ENCODE data around the gene RXRG.

Gene RXRG

GRCh38 chr1:165444897-165445370 is at the start of gene RXRG:
Gene RXRG (minus strand): TSS chr1:165445126. CDS start chr1:165444893, 233 bp downstream.
- no peaks in the 10 kb centered on the region for H3K9me3 Mint-ChIP-seq (ENCODE audit: low read depth)
- peaks cover 21% of the 10 kb centered on the region for H3K27me3 Mint-ChIP-seq
- H3K4me1 Mint-ChIP-seq (ENCODE audit: low read depth) = no peaks in the 10 kb centered on the region
- peaks cover 3% of the 10 kb centered on the region for H3K36me3 Mint-ChIP-seq
- H3K4me3 Mint-ChIP-seq = no peak within 1 kb of the TSS
- H3K27ac Mint-ChIP-seq = no peak within 1 kb of the TSS

- Mint-ChIP-seq H3K9me3 (ENCODE audit: low read depth) (no peaks in the 10 kb centered on the region), H3K4me3 (no peak overlapping the region), H3K4me1 (ENCODE audit: low read depth) (no peaks in the 10 kb centered on the region), H3K27me3 (peaks cover 8% of the 10 kb centered on the region), H3K27ac (no peak overlapping the region), H3K36me3 (no peaks in the 10 kb centered on the region)
Measured at GRCh38 chr1:165492845-165493373, 48.0 kb upstream of the RXRG start.

GRCh38 chr1:165490175-165490574 is 45.2 kb upstream of the RXRG start:
- no peak overlapping the region for H3K4me3 Mint-ChIP-seq
- peaks cover 10% of the 10 kb centered on the region for H3K27me3 Mint-ChIP-seq
- no peak overlapping the region for H3K27ac Mint-ChIP-seq
- no peaks in the 10 kb centered on the region for H3K4me1 Mint-ChIP-seq (ENCODE audit: low read depth)
- no peaks in the 10 kb centered on the region for H3K9me3 Mint-ChIP-seq (ENCODE audit: low read depth)
- no peaks in the 10 kb centered on the region for H3K36me3 Mint-ChIP-seq

GRCh38 chr1:165487921-165488320 is 43.0 kb upstream of the RXRG start:
- H3K4me1 Mint-ChIP-seq (ENCODE audit: low read depth) = no peaks in the 10 kb centered on the region
- no peaks in the 10 kb centered on the region for H3K36me3 Mint-ChIP-seq
- no peaks in the 10 kb centered on the region for H3K9me3 Mint-ChIP-seq (ENCODE audit: low read depth)
- H3K27ac Mint-ChIP-seq = no peak overlapping the region
- H3K27me3 Mint-ChIP-seq = peaks cover 6% of the 10 kb centered on the region
- H3K4me3 Mint-ChIP-seq = no peak overlapping the region

- Mint-ChIP-seq H3K9me3 (ENCODE audit: low read depth) (no peaks in the 10 kb centered on the region), H3K4me1 (ENCODE audit: low read depth) (peaks cover 3% of the 10 kb centered on the region), H3K27me3 (peaks cover 6% of the 10 kb centered on the region), H3K27ac (no peak overlapping the region), H3K4me3 (no peak overlapping the region), H3K36me3 (no peaks in the 10 kb centered on the region)
Measured at GRCh38 chr1:165486663-165487062, 41.7 kb upstream of the RXRG start.

DNA sequence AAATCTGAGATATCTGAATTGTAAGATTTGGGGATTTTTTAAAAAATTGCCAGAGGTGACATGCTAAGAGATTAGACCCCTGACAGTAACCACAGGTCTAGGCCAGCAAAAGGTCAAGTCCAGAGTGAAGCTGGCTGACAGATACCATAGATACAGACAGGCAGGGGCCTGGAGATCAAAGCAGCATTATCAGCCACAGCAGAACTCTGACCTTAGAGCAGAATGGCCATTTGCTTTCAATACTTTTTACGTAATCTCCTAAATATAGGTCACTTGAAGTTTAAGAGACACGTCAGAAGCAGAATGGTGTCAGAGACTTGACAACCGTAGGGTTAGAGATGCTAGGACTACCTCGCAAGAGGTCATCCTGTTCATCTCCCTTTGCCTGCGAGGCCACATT is 40.8 kb upstream of the RXRG start:
- Mint-ChIP-seq H3K27ac (no peak overlapping the region), H3K4me1 (ENCODE audit: low read depth) (peaks cover 3% of the 10 kb centered on the region), H3K4me3 (no peak overlapping the region), H3K27me3 (peaks cover 6% of the 10 kb centered on the region), H3K36me3 (no peaks in the 10 kb centered on the region), H3K9me3 (ENCODE audit: low read depth) (no peaks in the 10 kb centered on the region)

DNA sequence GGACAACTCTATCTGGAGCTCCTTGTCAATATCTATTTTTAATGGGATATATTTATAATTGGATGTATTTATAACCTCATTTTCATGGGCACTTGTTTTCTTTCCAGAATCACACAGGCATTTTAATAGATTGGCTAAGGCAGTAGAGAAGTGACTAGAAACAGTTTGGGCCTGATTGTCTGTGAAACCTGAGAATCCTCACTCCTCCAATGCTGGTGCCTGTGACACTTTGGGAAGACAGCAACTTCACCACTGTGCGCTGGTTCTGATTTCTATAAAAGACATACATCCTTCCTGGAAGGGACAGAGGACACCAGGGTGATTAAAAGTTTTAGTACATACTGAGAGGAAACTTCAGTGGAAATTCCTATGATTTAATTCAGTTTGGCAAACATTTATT is 39.6 kb upstream of the RXRG start:
- peaks cover 3% of the 10 kb centered on the region for H3K4me1 Mint-ChIP-seq (ENCODE audit: low read depth)
- no peak overlapping the region for H3K4me3 Mint-ChIP-seq
- no peaks in the 10 kb centered on the region for H3K36me3 Mint-ChIP-seq
- H3K9me3 Mint-ChIP-seq (ENCODE audit: low read depth) = no peaks in the 10 kb centered on the region
- peaks cover 8% of the 10 kb centered on the region for H3K27me3 Mint-ChIP-seq
- no peak overlapping the region for H3K27ac Mint-ChIP-seq

DNA sequence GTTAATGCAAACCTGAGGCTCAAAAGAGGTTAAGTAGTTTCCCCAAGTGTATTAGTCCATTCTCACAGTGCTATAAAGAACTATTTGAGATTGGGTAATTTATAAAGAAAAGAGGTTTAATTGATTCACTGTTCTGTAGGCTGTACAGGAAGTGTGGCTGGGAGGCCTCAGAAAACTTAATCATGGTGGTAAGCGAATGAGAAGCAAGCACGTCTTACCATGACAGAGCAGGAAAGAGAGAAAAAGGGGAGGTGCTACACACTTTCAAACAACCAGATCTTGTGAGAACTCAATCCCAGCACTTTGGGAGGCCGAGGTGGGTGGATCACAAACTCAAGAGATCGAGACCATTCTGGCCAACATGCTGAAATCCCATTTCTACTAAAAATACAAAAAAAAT is 38.5 kb upstream of the RXRG start:
- H3K27me3 Mint-ChIP-seq = peaks cover 8% of the 10 kb centered on the region
- no peaks in the 10 kb centered on the region for H3K36me3 Mint-ChIP-seq
- peaks cover 3% of the 10 kb centered on the region for H3K4me1 Mint-ChIP-seq (ENCODE audit: low read depth)
- H3K9me3 Mint-ChIP-seq (ENCODE audit: low read depth) = no peaks in the 10 kb centered on the region
- H3K27ac Mint-ChIP-seq = no peak overlapping the region
- H3K4me3 Mint-ChIP-seq = no peak overlapping the region

DNA sequence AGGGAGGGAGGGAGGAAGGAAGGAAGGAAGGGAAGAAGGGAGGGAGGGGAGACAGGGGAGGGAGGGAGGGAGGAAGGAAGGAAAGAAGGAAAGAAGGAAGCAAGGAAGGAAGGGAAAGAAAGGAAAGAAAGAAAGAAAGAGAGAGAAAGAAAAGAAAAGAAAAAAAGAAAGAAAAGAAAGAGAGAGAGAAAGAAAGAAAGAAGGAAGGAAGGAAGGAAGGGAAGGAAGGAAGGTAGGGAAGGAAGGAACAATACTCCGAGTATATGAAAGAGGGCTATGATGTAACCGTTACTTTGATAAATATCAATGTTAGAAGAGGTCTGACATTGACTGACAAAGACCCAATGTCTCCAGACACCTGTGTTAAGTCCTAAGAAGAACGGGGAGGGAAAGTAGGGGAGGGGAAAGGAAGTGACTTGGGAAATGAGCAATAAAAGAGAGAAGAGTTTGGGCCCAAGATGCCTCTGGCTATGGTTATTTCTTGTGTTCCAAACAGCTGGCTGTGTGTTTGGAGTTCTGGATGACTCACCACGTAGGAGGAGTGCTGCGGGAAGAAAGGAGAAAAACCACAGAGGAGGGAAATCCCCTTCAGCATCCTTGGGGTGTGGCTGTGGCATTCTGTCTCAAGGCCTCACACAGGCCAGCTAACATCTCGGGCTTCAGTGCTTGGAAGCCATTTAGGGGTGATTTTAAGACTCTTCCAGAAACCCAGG is 37.0 kb upstream of the RXRG start:
- H3K27ac Mint-ChIP-seq = no peak overlapping the region
- H3K36me3 Mint-ChIP-seq = no peaks in the 10 kb centered on the region
- H3K9me3 Mint-ChIP-seq (ENCODE audit: low read depth) = peaks cover 4% of the 10 kb centered on the region
- peaks cover 3% of the 10 kb centered on the region for H3K4me1 Mint-ChIP-seq (ENCODE audit: low read depth)
- peaks cover 9% of the 10 kb centered on the region for H3K27me3 Mint-ChIP-seq
- H3K4me3 Mint-ChIP-seq = no peak overlapping the region

- Mint-ChIP-seq H3K4me3 (no peak overlapping the region), H3K36me3 (no peaks in the 10 kb centered on the region), H3K9me3 (ENCODE audit: low read depth) (peaks cover 4% of the 10 kb centered on the region), H3K4me1 (ENCODE audit: low read depth) (no peaks in the 10 kb centered on the region), H3K27ac (no peak overlapping the region), H3K27me3 (peaks cover 12% of the 10 kb centered on the region)
Measured at GRCh38 chr1:165476776-165477175, 31.9 kb upstream of the RXRG start.

GRCh38 chr1:165474196-165474595 is 29.3 kb upstream of the RXRG start:
- no peak overlapping the region for H3K4me3 Mint-ChIP-seq
- no peak overlapping the region for H3K27ac Mint-ChIP-seq
- H3K9me3 Mint-ChIP-seq (ENCODE audit: low read depth) = peaks cover 4% of the 10 kb centered on the region
- H3K27me3 Mint-ChIP-seq = peaks cover 14% of the 10 kb centered on the region
- no peaks in the 10 kb centered on the region for H3K4me1 Mint-ChIP-seq (ENCODE audit: low read depth)
- H3K36me3 Mint-ChIP-seq = no peaks in the 10 kb centered on the region

DNA sequence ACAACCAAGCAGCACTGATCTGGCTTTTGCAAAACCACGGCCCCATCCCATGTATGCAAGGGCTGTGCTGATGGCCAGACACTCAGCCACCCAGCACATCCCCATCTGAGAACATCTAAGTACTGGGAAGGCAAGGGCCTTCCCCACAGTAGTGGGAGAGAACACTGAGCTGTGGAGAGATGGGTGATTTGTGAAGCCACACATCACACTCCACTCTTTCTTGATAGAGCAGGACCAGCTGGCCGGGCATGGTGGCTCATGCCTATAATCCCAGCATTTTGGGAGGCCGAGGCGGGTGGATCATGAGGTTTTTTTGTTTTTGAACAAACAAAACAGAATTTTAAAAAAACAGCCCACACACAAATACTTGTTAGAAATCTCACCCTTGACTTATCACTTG is 28.2 kb upstream of the RXRG start:
- Mint-ChIP-seq H3K36me3 (no peaks in the 10 kb centered on the region), H3K27me3 (peaks cover 13% of the 10 kb centered on the region), H3K27ac (no peak overlapping the region), H3K4me1 (ENCODE audit: low read depth) (no peaks in the 10 kb centered on the region), H3K4me3 (no peak overlapping the region), H3K9me3 (ENCODE audit: low read depth) (peaks cover 1% of the 10 kb centered on the region)

DNA sequence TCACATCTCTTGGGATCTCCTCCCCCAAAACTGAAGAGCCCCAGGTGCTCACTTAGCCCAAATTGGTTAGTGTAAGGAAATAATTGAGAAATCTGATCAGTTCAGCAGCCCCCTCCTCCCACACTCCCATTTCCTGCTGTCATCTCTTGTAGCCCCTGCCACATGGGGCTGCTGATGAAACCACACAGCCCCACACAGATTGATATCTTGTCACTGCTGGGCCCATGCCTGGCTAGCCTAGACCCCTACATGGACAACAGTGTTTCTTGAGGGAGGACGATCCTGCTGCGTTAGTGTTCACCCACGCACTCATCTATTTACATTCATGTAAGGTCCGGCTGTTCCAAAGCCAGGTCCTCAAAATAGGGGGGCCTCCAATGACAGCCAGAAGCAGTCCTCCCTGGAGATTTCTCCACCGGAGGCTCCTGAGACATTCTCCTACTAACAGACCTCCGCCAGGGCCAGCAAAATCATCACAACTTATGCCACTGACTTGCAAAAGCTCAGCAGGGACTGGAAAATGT is 23.9 kb upstream of the RXRG start:
- H3K27ac Mint-ChIP-seq = no peak overlapping the region
- H3K36me3 Mint-ChIP-seq = no peaks in the 10 kb centered on the region
- no peaks in the 10 kb centered on the region for H3K4me1 Mint-ChIP-seq (ENCODE audit: low read depth)
- H3K27me3 Mint-ChIP-seq = peaks cover 17% of the 10 kb centered on the region
- no peaks in the 10 kb centered on the region for H3K9me3 Mint-ChIP-seq (ENCODE audit: low read depth)
- no peak overlapping the region for H3K4me3 Mint-ChIP-seq

- H3K4me3 Mint-ChIP-seq = no peak overlapping the region
- H3K27ac Mint-ChIP-seq = no peak overlapping the region
- H3K9me3 Mint-ChIP-seq (ENCODE audit: low read depth) = no peaks in the 10 kb centered on the region
- H3K36me3 Mint-ChIP-seq = no peaks in the 10 kb centered on the region
- H3K27me3 Mint-ChIP-seq = peaks cover 17% of the 10 kb centered on the region
- no peaks in the 10 kb centered on the region for H3K4me1 Mint-ChIP-seq (ENCODE audit: low read depth)
Measured at GRCh38 chr1:165468253-165468652, 23.3 kb upstream of the RXRG start.

DNA sequence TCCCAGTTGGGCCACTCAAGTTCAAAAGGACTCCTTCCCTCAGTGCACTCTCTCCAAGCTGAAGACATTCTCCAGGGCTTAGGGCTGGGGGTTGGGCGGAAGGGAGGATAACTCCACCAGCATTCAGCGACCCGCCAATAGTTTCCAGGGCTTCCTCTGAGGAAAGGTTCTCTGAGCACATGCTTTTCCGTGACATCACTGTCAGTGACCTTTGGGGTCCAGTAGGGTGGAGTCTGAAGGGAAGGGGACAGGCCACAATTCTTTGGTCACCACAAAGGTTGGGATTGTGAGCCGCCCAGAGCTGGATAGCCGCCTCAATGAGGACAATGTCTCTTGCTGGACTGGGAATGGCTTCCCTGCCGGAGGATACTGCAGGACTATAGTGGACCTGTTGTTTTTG is 22.8 kb upstream of the RXRG start:
- H3K27ac Mint-ChIP-seq = no peak overlapping the region
- no peaks in the 10 kb centered on the region for H3K4me1 Mint-ChIP-seq (ENCODE audit: low read depth)

GRCh38 chr1:165463978-165464377 is 19.1 kb upstream of the RXRG start:
- H3K4me1 Mint-ChIP-seq (ENCODE audit: low read depth) = no peaks in the 10 kb centered on the region
- no peak overlapping the region for H3K4me3 Mint-ChIP-seq
- no peaks in the 10 kb centered on the region for H3K9me3 Mint-ChIP-seq (ENCODE audit: low read depth)
- H3K27me3 Mint-ChIP-seq = peaks cover 10% of the 10 kb centered on the region
- no peaks in the 10 kb centered on the region for H3K36me3 Mint-ChIP-seq
- no peak overlapping the region for H3K27ac Mint-ChIP-seq

More for the DNA sequence above, 22.8 kb upstream of the RXRG start:
- H3K4me3 Mint-ChIP-seq = no peak overlapping the region
- H3K9me3 Mint-ChIP-seq (ENCODE audit: low read depth) = no peaks in the 10 kb centered on the region
- no peaks in the 10 kb centered on the region for H3K36me3 Mint-ChIP-seq
- H3K27me3 Mint-ChIP-seq = peaks cover 17% of the 10 kb centered on the region
